H1 (cell line): ENCODE data around the gene VRK3. TPM values are rescaled to one million over a fixed set of nuclear protein-coding genes. Genes with fewer than 3 reads are reported as not detected.
A peak's percentile ranks its signal among the peaks of the same experiment; 100 is the strongest.

Source experiments
- CTCF ChIA-PET: fragments of 300-600 bp; sonication (Branson Sonifier 250); formaldehyde crosslinking; loops from one replicate; lab custom pipeline; 2021; ENCODE audit not compliant: partially characterized antibody; lab: Charles Lee
- POLR2A ChIA-PET: fragments of 300-600 bp; sonication (Branson Sonifier 250); formaldehyde crosslinking; loops from one replicate; lab custom pipeline; 2021; ENCODE audit warnings: inconsistent platforms; ENCODE audit not compliant: partially characterized antibody; lab: Charles Lee
- DNase-seq, 2 experiments: peaks; one replicate each; pipeline versions ENCODE4 v3.0.0 to v3.0.0-alpha.2; 2010 to 2022; ENCODE audit warnings: low spot score in 2 of 2, low read depth in 1 of 2, mixed read lengths in 1 of 2
- FAIRE-seq: peaks from 2 replicates; lab custom pipeline; 2011; peaks lifted over from hg19 to GRCh38; lab: Jason Lieb, UNC
- H2AFZ ChIP-seq: 2 replicates; pipeline ENCODE4 v1.8.1; 2012; ENCODE audit warnings: low read length, inconsistent platforms
- H2AK5ac ChIP-seq: 2 replicates; pipeline ENCODE4 v1.6.1; 2013; ENCODE audit warnings: low read depth, low read length
- H2BK120ac ChIP-seq: replicated peaks from 2 replicates; pipeline ENCODE3; 2013; ENCODE audit warnings: low read depth, low read length, inconsistent platforms
- H2BK12ac ChIP-seq: 2 replicates; pipeline ENCODE4 v1.6.1; 2013; ENCODE audit warnings: low read depth, low read length
- H2BK15ac ChIP-seq: 2 replicates; pipeline ENCODE4 v1.6.1; 2013; ENCODE audit warnings: low read length
- H2BK20ac ChIP-seq: 2 replicates; pipeline ENCODE4 v1.6.1; 2013; ENCODE audit warnings: low read length
- H2BK5ac ChIP-seq: 2 replicates; pipeline ENCODE4 v1.6.1; 2013; ENCODE audit warnings: low read depth, low read length
- H3K14ac ChIP-seq: 2 replicates; pipeline ENCODE4 v1.6.1; 2013; ENCODE audit warnings: inconsistent platforms; ENCODE audit not compliant: insufficient read length
- H3K18ac ChIP-seq: 2 replicates; pipeline ENCODE4 v1.6.1; 2013; ENCODE audit warnings: low read length; ENCODE audit errors: extremely low read depth
- H3K23ac ChIP-seq: 2 replicates; pipeline ENCODE4 v1.6.1; 2013; ENCODE audit warnings: inconsistent platforms; ENCODE audit not compliant: insufficient read length
- H3K23me2 ChIP-seq: 2 replicates; pipeline ENCODE4 v1.6.1; 2013; ENCODE audit warnings: low read depth, low read length
- H3K27ac ChIP-seq: 2 replicates; pipeline ENCODE4 v1.6.1; 2011; ENCODE audit warnings: low read depth, low read length, inconsistent platforms
- H3K27me3 ChIP-seq, 4 experiments: replicated peaks in 1 of 4; 1 replicate in 1 of 4; 2 replicates in 3 of 4; pipeline versions ENCODE4 v1.6.1 to v1.8.1; 2011 to 2013; ENCODE audit warnings: low read length in 3 of 4, mild to moderate bottlenecking in 3 of 4, inconsistent platforms in 2 of 4, mixed read lengths in 2 of 4, moderate library complexity in 1 of 4; ENCODE audit not compliant: control insufficient read depth in 3 of 4, insufficient read depth in 3 of 4; ENCODE audit errors: extremely low read depth in 1 of 4
- H3K36me3 ChIP-seq, 4 experiments: 2 replicates each; pipeline versions ENCODE4 v1.6.1 to v1.8.1; 2011 to 2013; ENCODE audit warnings: mild to moderate bottlenecking in 4 of 4, low read length in 3 of 4, moderate library complexity in 2 of 4, control low read depth in 1 of 4, inconsistent platforms in 1 of 4; ENCODE audit not compliant: insufficient read depth in 4 of 4, control insufficient read depth in 2 of 4
- H3K4ac ChIP-seq: replicated peaks from 2 replicates; pipeline ENCODE3; 2013; ENCODE audit warnings: low read length, low read depth, mixed read lengths, inconsistent platforms; ENCODE audit not compliant: insufficient read length
- H3K4me1 ChIP-seq, 4 experiments: replicated peaks in 1 of 4; 1 replicate in 1 of 4; 2 replicates in 3 of 4; pipeline versions ENCODE4 v1.6.1 to v1.8.1; 2011 to 2013; ENCODE audit warnings: low read length in 3 of 4, inconsistent platforms in 2 of 4, mixed read lengths in 1 of 4; ENCODE audit not compliant: insufficient read depth in 4 of 4, control insufficient read depth in 3 of 4
- H3K4me2 ChIP-seq, 2 experiments: 2 replicates each; pipeline versions ENCODE4 v1.6.1 to v1.8.1; 2011 to 2013; ENCODE audit warnings: low read depth in 2 of 2, low read length in 2 of 2, control low read depth in 1 of 2, inconsistent platforms in 1 of 2, mild to moderate bottlenecking in 1 of 2; ENCODE audit not compliant: insufficient read depth in 1 of 2
- H3K4me3 ChIP-seq, 4 experiments: fragments of 200-600, 300-600 bp in 1 of 4; sonication (generic), shearing (Covaris generic), sonication (Bioruptor Twin) in 1 of 4; 2 replicates each; pipeline versions ENCODE4 v1.5.1 to v1.8.1; 2011 to 2016; ENCODE audit warnings: low read length in 4 of 4, low read depth in 3 of 4, control low read depth in 2 of 4, inconsistent platforms in 2 of 4, mild to moderate bottlenecking in 2 of 4, mixed read lengths in 1 of 4, moderate library complexity in 1 of 4; ENCODE audit not compliant: insufficient read depth in 2 of 4; ENCODE audit errors: extremely low read depth in 1 of 4
- H3K56ac ChIP-seq: replicated peaks from 2 replicates; pipeline ENCODE3; 2013; ENCODE audit warnings: low read depth, mild to moderate bottlenecking, mixed read lengths, low read length, inconsistent platforms; ENCODE audit not compliant: insufficient read length
- H3K79me1 ChIP-seq: 2 replicates; pipeline ENCODE4 v1.6.1; 2013; ENCODE audit warnings: low read depth, low read length, control low read depth
- H3K79me2 ChIP-seq, 2 experiments: 2 replicates each; pipeline versions ENCODE4 v1.6.1 to v1.8.1; 2012 to 2013; ENCODE audit warnings: low read length in 2 of 2, mild to moderate bottlenecking in 2 of 2, inconsistent platforms in 1 of 2; ENCODE audit not compliant: insufficient read depth in 2 of 2, control insufficient read depth in 1 of 2
- H3K9ac ChIP-seq, 4 experiments: replicated peaks in 1 of 4; 1 replicate in 1 of 4; 2 replicates in 3 of 4; pipeline versions ENCODE4 v1.6.1 to v1.8.1; 2011 to 2013; ENCODE audit warnings: low read depth in 3 of 4, low read length in 3 of 4, control low read depth in 2 of 4, mild to moderate bottlenecking in 2 of 4, moderate library complexity in 2 of 4, inconsistent platforms in 1 of 4; ENCODE audit errors: extremely low read depth in 1 of 4
- H3K9me3 ChIP-seq, 2 experiments: 2 replicates each; pipeline versions ENCODE4 v1.6.1 to v1.8.1; 2012 to 2013; ENCODE audit warnings: mild to moderate bottlenecking in 2 of 2, moderate library complexity in 2 of 2, control low read depth in 1 of 2, inconsistent platforms in 1 of 2, low read depth in 1 of 2, low read length in 1 of 2, mixed read lengths in 1 of 2; ENCODE audit not compliant: insufficient read depth in 2 of 2
- H4K20me1 ChIP-seq, 2 experiments: replicated peaks in 1 of 2; 2 replicates each; pipeline versions ENCODE3 to v1.8.1; 2011 to 2013; ENCODE audit warnings: inconsistent platforms in 2 of 2, low read length in 2 of 2, mild to moderate bottlenecking in 1 of 2; ENCODE audit not compliant: insufficient read depth in 2 of 2, control insufficient read depth in 1 of 2
- H4K5ac ChIP-seq: 2 replicates; pipeline ENCODE4 v1.6.1; 2013; ENCODE audit warnings: low read length, low read depth, mixed read lengths, inconsistent platforms; ENCODE audit not compliant: insufficient read length
- H4K8ac ChIP-seq: 2 replicates; pipeline ENCODE4 v1.8.0; 2013; ENCODE audit warnings: mild to moderate bottlenecking, moderate library complexity, low read length, inconsistent platforms; ENCODE audit not compliant: insufficient read depth; ENCODE audit errors: extremely low read depth
- H4K91ac ChIP-seq: replicated peaks from 2 replicates; pipeline ENCODE3; 2013; ENCODE audit warnings: low read length, mixed read lengths, inconsistent platforms; ENCODE audit not compliant: insufficient read length
- CREB1 ChIP-seq: IDR thresholded peaks from 2 replicates; pipeline ENCODE4 v1.6.1; 2012; ENCODE audit warnings: inconsistent platforms
- CTCF ChIP-seq, 3 experiments: IDR thresholded peaks; 1 replicate in 2 of 3; 2 replicates in 1 of 3; pipeline versions ENCODE4 v1.5.1 to v1.6.1; 2011; ENCODE audit warnings: low read length in 3 of 3, mild to moderate bottlenecking in 3 of 3, inconsistent platforms in 2 of 3, low read depth in 1 of 3, moderate library complexity in 1 of 3; ENCODE audit not compliant: insufficient read depth in 1 of 3; ENCODE audit errors: control extremely low read depth in 1 of 3
- EGR1 ChIP-seq: IDR thresholded peaks from 2 replicates; pipeline ENCODE4 v1.6.1; 2011; ENCODE audit warnings: low read depth, low read length, borderline replicate concordance
- PHF8 ChIP-seq: fragments of 200-600 bp; sonication (generic); conservative IDR thresholded peaks from 2 replicates; pipeline ENCODE4 v1.7.1; 2012; ENCODE audit warnings: low read depth, mild to moderate bottlenecking, inconsistent platforms, low read length, moderate library complexity
- RXRA ChIP-seq: IDR thresholded peaks from 2 replicates; pipeline ENCODE4 v1.6.1; 2011; ENCODE audit warnings: low read depth, mild to moderate bottlenecking, low read length, moderate library complexity; ENCODE audit not compliant: insufficient read depth
- SUZ12 ChIP-seq: fragments of 200-600 bp; sonication (generic); IDR thresholded peaks from 2 replicates; pipeline ENCODE4 v1.6.1; 2012; ENCODE audit warnings: mild to moderate bottlenecking, inconsistent platforms, low read length, moderate library complexity, mixed read lengths
- WGBS, 2 experiments: shearing (Covaris generic) in 1 of 2; methylation state at CpG; one replicate each; pipeline versions ENCODE4 v1.1.6 to v1.1.7; 2013 to 2015; ENCODE audit warnings: low lambda C conversion rate in 2 of 2, mixed read lengths in 2 of 2, inconsistent platforms in 1 of 2, low coverage in 1 of 2, missing lambda C conversion rate in 1 of 2; ENCODE audit not compliant: insufficient replicate concordance in 2 of 2, insufficient coverage in 1 of 2, insufficient read length in 1 of 2; ENCODE audit errors: extremely low coverage in 1 of 2, missing lambda C conversion rate in 1 of 2; 5-methylcytosine and 5-hydroxymethylcytosine counted together
- polyA plus RNA-seq, 7 experiments: library from polyadenylated mRNA; depleted of rRNA in 3 of 7; stranded (reverse) in 5 of 7; unstranded in 2 of 7; fragments of >200 nt in 5 of 7; fragments of 200-250 nt in 2 of 7; gene quantifications; 1 replicate in 5 of 7; 2 replicates in 1 of 7; 4 replicates in 1 of 7; pipeline versions ENCODE4 v1.2.1 to v1.2.3, GENCODE V29; 2011 to 2013; ENCODE audit warnings: missing spikeins in 2 of 7, mixed read lengths in 2 of 7
- total RNA-seq: library from RNA; stranded (reverse); fragmentation: NEBNext Ultra II Directional; extraction: Animal tissue kit (Norgen Biotek cat#: 25700); gene quantifications from 2 replicates; pipeline ENCODE4 v1.2.1, GENCODE V29; 2021

The VRK3 gene
- total and polyA plus RNA-seq, 2 of the 8 experiments (the other 6 are each of a cell fraction or from before 2014, with no cell fraction given) = 21.3 to 36.1 TPM

- H3K27ac ChIP-seq = no peak overlapping the region
- H3K9me3 ChIP-seq = no peaks in the 10 kb centered on the region
- no peak overlapping the region for H3K18ac ChIP-seq
- H3K23ac ChIP-seq = no peak overlapping the region
- no peaks in the 10 kb centered on the region for H3K36me3 ChIP-seq
- TF ChIP-seq RXRA (no peak), CTCF (IDR thresholded peaks at IDR 0.05; ENCODE audit: control extremely low read depth in 1 of 3, insufficient read depth in 1 of 3, low read depth in 1 of 3, low read length in 3 of 3) (no peak), EGR1 (no peak), PHF8 (no peak), SUZ12 (no peak), CREB1 (no peak)
- H2BK15ac ChIP-seq = no peak overlapping the region
- H2BK20ac ChIP-seq = no peak overlapping the region
- H3K79me2 ChIP-seq = peaks cover 1 to 6% of the 10 kb centered on the region in 2 experiments
- no peak overlapping the region for H2BK5ac ChIP-seq
- no peak overlapping the region for H2BK12ac ChIP-seq
- CTCF ChIA-PET = interaction anchor here (0.8 to 1.6 kb wide), 3 partner anchors 13 to 53 kb away, joined by 3 to 14 read pairs (median 4); no protein-coding TSS in a partner anchor
- H3K4me1 ChIP-seq = peaks cover 0 to 2% (median 0%) of the 10 kb centered on the region in 4 experiments; a peak in 2 of 7 replicates
- H4K5ac ChIP-seq = no peak overlapping the region
- H3K27me3 ChIP-seq = no peaks in the 10 kb centered on the region
- H3K56ac ChIP-seq = no peak overlapping the region
- no peak overlapping the region for H3K4me3 ChIP-seq
- H4K91ac ChIP-seq = no peak overlapping the region
- H3K4ac ChIP-seq = no peak overlapping the region
- no peak overlapping the region for H3K14ac ChIP-seq
- FAIRE-seq = no peak
- no peak for DNase-seq
- H4K20me1 ChIP-seq = no peaks in the 10 kb centered on the region
- peaks cover 2% of the 10 kb centered on the region; the same call in 1 of the 2 replicates for H3K79me1 ChIP-seq
- no peak overlapping the region for H2BK120ac ChIP-seq
- WGBS, 2 experiments = 81% methylated on average over 8 of the region's 8 CpGs; no CpG with 5 or more reads in 1 of the 2 experiments
- H2AK5ac ChIP-seq = 0 out of 2 replicates have a peak overlapping the region, but pooled peaks have one; percentile 75
- POLR2A ChIA-PET = interaction anchor here (0.8 to 4.1 kb wide), 9 partner anchors 9 to 167 kb away, joined by 3 to 36 read pairs (median 5); no protein-coding TSS in a partner anchor
- no peak overlapping the region for H3K4me2 ChIP-seq
- no peak overlapping the region for H2AFZ ChIP-seq
- no peak overlapping the region for H4K8ac ChIP-seq
- H3K9ac ChIP-seq = no peak overlapping the region
- H3K23me2 ChIP-seq = peaks cover 5% of the 10 kb centered on the region
These were observed 91.5 kb downstream of the VRK3 start for GRCh38 chr19:49933643-49934042.
